ENCODE results near the gene LRRC75A. TPM values are rescaled to one million over a fixed set of nuclear protein-coding genes. Genes with fewer than 3 reads are reported as not detected.
"Not testable (repeated sequence)": the region's sequence is repeated elsewhere in the genome, so short reads cannot be mapped to it uniquely, and the experiment has no call there.

The LRRC75A gene
- polyA plus RNA-seq, 4 donors, result 4.4 to 5.4 (median 4.9) TPM

- DNase-seq (ENCODE audit: low read depth in 4 of 4, low spot score in 2 of 4), result no peak
Measured at GRCh38 chr17:16417399-16417798, 74.6 kb downstream of the LRRC75A start.

- no peak for DNase-seq (ENCODE audit: low read depth in 4 of 4, low spot score in 2 of 4)
Measured at GRCh38 chr17:16415031-16415924, 76.7 kb downstream of the LRRC75A start, which contains the start of gene TRPV2. TSS of gene TRPV2 (plus strand) at chr17:16415571. CDS start at chr17:16417669, 2,098 bp downstream.

GRCh38 chr17:16407911-16408588 is 83.9 kb downstream of the LRRC75A start:
- DNase-seq (ENCODE audit: low read depth in 4 of 4, low spot score in 2 of 4), result no peak

GRCh38 chr17:16406742-16407674 is 85.0 kb downstream of the LRRC75A start:
- no peak for DNase-seq (ENCODE audit: low read depth in 4 of 4, low spot score in 2 of 4)

- DNase-seq (ENCODE audit: low read depth in 4 of 4, low spot score in 2 of 4), result not testable (repeated sequence)
Measured at GRCh38 chr17:16403847-16404246, 88.1 kb downstream of the LRRC75A start.

GRCh38 chr17:16398270-16399267 is 93.4 kb downstream of the LRRC75A start:
- no peak for DNase-seq (ENCODE audit: low read depth in 4 of 4, low spot score in 2 of 4)

GRCh38 chr17:16396693-16397092 is 95.3 kb downstream of the LRRC75A start:
- not testable (repeated sequence) for DNase-seq (ENCODE audit: low read depth in 4 of 4, low spot score in 2 of 4)

- not testable (repeated sequence) for DNase-seq (ENCODE audit: low read depth in 4 of 4, low spot score in 2 of 4)
Measured at GRCh38 chr17:16395887-16396286, 96.1 kb downstream of the LRRC75A start.

GRCh38 chr17:16392491-16392890 is 99.5 kb downstream of the LRRC75A start:
- DNase-seq (ENCODE audit: low read depth in 4 of 4, low spot score in 2 of 4), result not testable (repeated sequence)

Other genes with a start within 250 kb of the LRRC75A start
- gene CENPV, start 138.7 kb downstream of the LRRC75A start, polyA plus RNA-seq (ENCODE audit: insufficient read length in 4 of 4), result 10 to 100 TPM; 62.4 to 95.7 (median 76.5) TPM
- 1,000 to 10,000 TPM; 1,626 to 2,601 (median 2,069) TPM for gene UBB, start 111.1 kb downstream of the LRRC75A start, polyA plus RNA-seq (ENCODE audit: insufficient read length in 4 of 4)
- gene TRPV2, start 76.6 kb downstream of the LRRC75A start, polyA plus RNA-seq (ENCODE audit: insufficient read length in 4 of 4), result 1 to 10 TPM; 2.5 to 3.4 (median 2.8) TPM
- gene ZNF287, start 77.0 kb upstream of the LRRC75A start, polyA plus RNA-seq (ENCODE audit: insufficient read length in 4 of 4), result 10 to 100 TPM in 2 of 4 donors, 1 to 10 TPM in 2; 8.6 to 11.8 (median 10.0) TPM
- 10 to 100 TPM; 10.2 to 12.6 (median 11.5) TPM for gene ZNF624, start 161.7 kb upstream of the LRRC75A start, polyA plus RNA-seq (ENCODE audit: insufficient read length in 4 of 4)
- gene CCDC144A, start 198.0 kb upstream of the LRRC75A start, polyA plus RNA-seq (ENCODE audit: insufficient read length in 4 of 4), result 1 to 10 TPM in 1 of 4 donors, under 1 TPM in 3; 0.22 to 6.0 (median 0.83) TPM